CD14-positive monocyte (primary cell): ENCODE measurements around the gene ILDR2. TPM values are rescaled to one million over a fixed set of nuclear protein-coding genes. Genes with fewer than 3 reads are reported as not detected.

Source experiments
- DNase-seq, 3 donors: peaks; one replicate each; pipeline ENCODE4 v3.0.0-alpha.2; 2011 to 2022
- H2AFZ ChIP-seq: 2 replicates; pipeline ENCODE4 v1.6.0; 2012; ENCODE audit warnings: mild to moderate bottlenecking, low read depth, low read length, inconsistent platforms; ENCODE audit not compliant: insufficient read depth, poor library complexity, severe bottlenecking
- H3K27ac ChIP-seq, 2 donors: 1 replicate in 1 of 2; 2 replicates in 1 of 2; pipeline ENCODE4 v1.5.1; 2012 to 2013; ENCODE audit warnings: low read length in 2 of 2, control low read depth in 1 of 2, inconsistent platforms in 1 of 2, low read depth in 1 of 2, mild to moderate bottlenecking in 1 of 2
- H3K27me3 ChIP-seq, 2 donors: one replicate each; pipeline versions ENCODE4 v1.6.0 to v1.6.1; 2011 to 2013; ENCODE audit warnings: low read length in 2 of 2; ENCODE audit not compliant: control insufficient read depth in 2 of 2, insufficient read depth in 2 of 2
- H3K36me3 ChIP-seq, 2 donors: replicated peaks in 1 of 2; 1 replicate in 1 of 2; 2 replicates in 1 of 2; pipeline versions ENCODE4 v1.5.1 to v1.6.1; 2012 to 2013; ENCODE audit warnings: low read length in 2 of 2, control low read depth in 1 of 2, inconsistent platforms in 1 of 2, mild to moderate bottlenecking in 1 of 2; ENCODE audit not compliant: insufficient read depth in 2 of 2, control insufficient read depth in 1 of 2
- H3K4me1 ChIP-seq, 2 donors: 1 replicate in 1 of 2; 2 replicates in 1 of 2; pipeline versions ENCODE4 v1.5.1 to v1.6.1; 2012 to 2013; ENCODE audit warnings: low read length in 2 of 2, control low read depth in 1 of 2, inconsistent platforms in 1 of 2, mild to moderate bottlenecking in 1 of 2, moderate library complexity in 1 of 2; ENCODE audit not compliant: insufficient read depth in 2 of 2, control insufficient read depth in 1 of 2
- H3K4me2 ChIP-seq: replicated peaks from 2 replicates; pipeline ENCODE3; 2012; ENCODE audit warnings: low read length, moderate library complexity, mild to moderate bottlenecking; ENCODE audit not compliant: poor library complexity, severe bottlenecking; ENCODE audit errors: extremely low read depth
- H3K4me3 ChIP-seq, 3 experiments: fragments of 200-600 bp in 1 of 3; sonication (generic) in 1 of 3; replicated peaks in 1 of 3; 1 replicate in 2 of 3; 2 replicates in 1 of 3; pipeline ENCODE4 v1.5.1; 2011 to 2013; ENCODE audit warnings: low read length in 3 of 3, mild to moderate bottlenecking in 3 of 3, control low read depth in 2 of 3, low read depth in 2 of 3, inconsistent platforms in 1 of 3, moderate library complexity in 1 of 3
- H3K79me2 ChIP-seq: 2 replicates; pipeline ENCODE4 v1.6.0; 2012; ENCODE audit warnings: mild to moderate bottlenecking, control low read depth, inconsistent platforms, low read length, moderate library complexity; ENCODE audit not compliant: insufficient read depth
- H3K9ac ChIP-seq: 2 replicates; pipeline ENCODE4 v1.6.0; 2017; ENCODE audit warnings: low read length, mild to moderate bottlenecking; ENCODE audit not compliant: insufficient read depth, poor library complexity, severe bottlenecking
- H3K9me3 ChIP-seq, 2 donors: replicated peaks in 1 of 2; 1 replicate in 1 of 2; 2 replicates in 1 of 2; pipeline versions ENCODE4 v1.5.1 to v1.6.1; 2012 to 2013; ENCODE audit warnings: low read length in 2 of 2, control low read depth in 1 of 2; ENCODE audit not compliant: control insufficient read depth in 1 of 2, insufficient read depth in 1 of 2
- H4K20me1 ChIP-seq: 2 replicates; pipeline ENCODE4 v1.6.0; 2012; ENCODE audit warnings: mild to moderate bottlenecking, low read length, control low read depth, moderate library complexity; ENCODE audit not compliant: insufficient read depth
- H3K27ac Mint-ChIP-seq, 7 donors: one replicate each; pipeline ENCODE4 v1.8.0; 2020; ENCODE audit warnings: mild to moderate bottlenecking in 7 of 7, mixed read lengths in 7 of 7, moderate library complexity in 6 of 7, inconsistent platforms in 2 of 7
- H3K27me3 Mint-ChIP-seq, 3 donors: one replicate each; pipeline ENCODE4 v1.8.0; 2021 to 2022; ENCODE audit warnings: low read depth in 3 of 3, mild to moderate bottlenecking in 3 of 3, mixed read lengths in 3 of 3, moderate library complexity in 3 of 3, inconsistent platforms in 1 of 3
- H3K36me3 Mint-ChIP-seq, 2 donors: one replicate each; pipeline ENCODE4 v1.8.0; 2020; ENCODE audit warnings: mixed read lengths in 2 of 2, inconsistent platforms in 1 of 2, mild to moderate bottlenecking in 1 of 2
- H3K4me1 Mint-ChIP-seq: one replicate; pipeline ENCODE4 v1.8.0; 2020; ENCODE audit warnings: mild to moderate bottlenecking, mixed read lengths
- H3K4me3 Mint-ChIP-seq, 2 donors: one replicate each; pipeline ENCODE4 v1.8.0; 2020; ENCODE audit warnings: mild to moderate bottlenecking in 2 of 2, mixed read lengths in 2 of 2, moderate library complexity in 1 of 2
- H3K9me3 Mint-ChIP-seq, 7 donors: one replicate each; pipeline ENCODE4 v1.8.0; 2020 to 2022; ENCODE audit warnings: mixed read lengths in 7 of 7, mild to moderate bottlenecking in 6 of 7, moderate library complexity in 6 of 7, inconsistent platforms in 2 of 7
- CTCF ChIP-seq: fragments of 200-600 bp; IDR thresholded peaks from one replicate; pipeline ENCODE4 v1.8.0; 2022; ENCODE audit warnings: antibody characterized with exemption, mild to moderate bottlenecking
- WGBS: methylation state at CpG from one replicate; pipeline ENCODE4 v1.1.5; 2013; ENCODE audit warnings: missing lambda C conversion rate; ENCODE audit not compliant: insufficient coverage; 5-methylcytosine and 5-hydroxymethylcytosine counted together
- intact Hi-C, 2 donors: fragments of 100-400 bp; cut with micrococcal nuclease; formaldehyde crosslinking; loops; one replicate each; pipeline versions ENCODE4 v1.15.0 to v1.15.1; 2023
- polyA plus RNA-seq, 3 donors: library from polyadenylated mRNA; depleted of rRNA in 1 of 3; unstranded in 2 of 3; stranded (reverse) in 1 of 3; fragments of 300-500 nt in 2 of 3; fragments of >200 nt in 1 of 3; fragmentation: Illumina TruSeq in 2 of 3; gene quantifications; 1 replicate in 2 of 3; 2 replicates in 1 of 3; pipeline ENCODE4 v1.2.3, GENCODE V29; 2012 to 2021

Gene ILDR2
- polyA plus RNA-seq, 3 donors = not detected

DNA sequence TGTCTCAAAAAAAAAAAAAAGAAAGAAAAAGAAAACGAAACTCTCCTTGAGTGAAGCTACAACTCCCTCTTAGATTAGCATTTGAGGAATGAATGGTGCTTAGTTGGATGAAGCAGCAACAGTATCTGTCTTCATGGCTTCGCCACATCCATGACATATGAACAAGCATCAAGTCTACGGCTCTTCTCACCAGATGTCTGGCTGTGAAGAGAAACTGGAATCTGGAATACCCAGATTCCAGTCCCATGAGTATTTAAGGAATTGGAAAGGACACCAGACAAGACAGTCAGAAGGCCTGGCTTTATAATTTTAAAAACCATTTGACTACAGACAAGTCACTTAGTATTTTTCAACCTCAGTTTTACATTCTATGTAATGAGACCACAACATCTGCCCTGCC, 61.2 kb downstream of the ILDR2 start:
- Histone ChIP-seq H3K27ac (no peak overlapping the region), H3K4me3 (no peak overlapping the region), H3K27me3 (peaks cover 0 to under 1% of the 10 kb centered on the region in 2 donors), H3K4me2 (no peak overlapping the region), H3K9me3 (no peaks in the 10 kb centered on the region), H2AFZ (no peak overlapping the region), H3K9ac (no peak overlapping the region), H4K20me1 (no peaks in the 10 kb centered on the region), H3K36me3 (no peaks in the 10 kb centered on the region), H3K79me2 (no peaks in the 10 kb centered on the region), H3K4me1 (no peaks in the 10 kb centered on the region)
- no peak for DNase-seq
- H3K27me3 Mint-ChIP-seq = peaks cover 5 to 7% (median 6%) of the 10 kb centered on the region in 3 donors
- TF ChIP-seq CTCF = no peak
- H3K4me3 Mint-ChIP-seq = no peak overlapping the region
- H3K4me1 Mint-ChIP-seq = no peaks in the 10 kb centered on the region
- intact Hi-C loops = no loop called here
- peaks cover 0 to 5% (median 0%) of the 10 kb centered on the region in 7 donors for H3K9me3 Mint-ChIP-seq
- 100% methylated on average over 1 of the region's 3 CpGs for WGBS
- H3K27ac Mint-ChIP-seq = peak overlapping the region in 1 of 7 donors; percentile 71
- no peaks in the 10 kb centered on the region for H3K36me3 Mint-ChIP-seq

GRCh38 chr1:166911624-166912023, 63.7 kb downstream of the ILDR2 start:
- no peak for DNase-seq
- TF ChIP-seq CTCF = no peak

More at GRCh38 chr1:166911624-166912023, 63.7 kb downstream of the ILDR2 start:
- Histone ChIP-seq H3K9ac (no peak overlapping the region), H2AFZ (no peak overlapping the region), H3K36me3 (no peaks in the 10 kb centered on the region), H3K4me1 (peaks cover 4 to 6% of the 10 kb centered on the region in 2 donors), H3K27ac (no peak overlapping the region), H3K9me3 (no peaks in the 10 kb centered on the region), H3K79me2 (no peaks in the 10 kb centered on the region), H3K4me2 (no peak overlapping the region), H3K27me3 (no peaks in the 10 kb centered on the region), H4K20me1 (no peaks in the 10 kb centered on the region), H3K4me3 (no peak overlapping the region)
- Mint-ChIP-seq H3K27ac (no peak overlapping the region), H3K27me3 (peaks cover 1 to 3% (median 2%) of the 10 kb centered on the region in 3 donors), H3K36me3 (no peaks in the 10 kb centered on the region), H3K9me3 (peaks cover 0 to 5% (median 0%) of the 10 kb centered on the region in 7 donors), H3K4me3 (no peak overlapping the region), H3K4me1 (peaks cover 7% of the 10 kb centered on the region)
- WGBS = no CpG with 5 or more reads among the region's 1 CpG
- intact Hi-C loops = loop anchor here (2.0 kb wide), 1 partner anchor 147 kb away; no protein-coding TSS in a partner anchor
